ENCODE results near the gene RPS19BP1.

GRCh38 chr22:39580795-39581194 lies 48.2 kb upstream of the RPS19BP1 start:
- TF ChIP-seq EZH2 (IDR thresholded peaks at IDR 0.05), result no peak
- no peak for TF ChIP-seq POLR2AphosphoS5 (IDR thresholded peaks at IDR 0.05; ENCODE audit: borderline replicate concordance, low read depth, low read length)
